Stimulated activated CD4-positive, alpha-beta T cell treated with anti-CD3 and anti-CD28 coated beads, TNF-alpha, amount 100 ng/mL, for 4 hours (primary cell): ENCODE measurements around the gene ACBD3.

Source experiments
- DNase-seq, 3 experiments: peaks; one replicate each; pipeline ENCODE4 v3.0.0-alpha.2; 2020; ENCODE audit warnings: low read depth in 3 of 3

Gene ACBD3

DNA sequence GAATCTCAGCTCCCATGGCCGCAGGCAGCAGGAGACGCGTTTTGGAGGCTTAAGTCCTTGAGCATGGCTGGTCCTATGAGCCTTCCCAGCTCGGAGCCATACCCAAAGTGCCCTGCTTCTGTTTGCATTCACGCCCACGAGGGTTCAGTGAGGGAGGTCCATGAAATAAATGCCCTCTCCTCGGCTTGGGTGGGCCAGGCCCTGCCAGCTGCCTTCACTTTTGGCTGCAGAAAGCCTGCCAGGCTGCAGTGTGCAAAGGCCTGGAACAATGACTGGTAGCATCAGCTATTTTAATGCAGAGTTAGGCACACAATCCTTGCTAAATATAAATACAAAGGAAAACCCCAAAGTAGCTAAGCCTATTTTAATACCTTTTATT lies 74.7 kb downstream of the ACBD3 start:
- no peak for DNase-seq

DNA sequence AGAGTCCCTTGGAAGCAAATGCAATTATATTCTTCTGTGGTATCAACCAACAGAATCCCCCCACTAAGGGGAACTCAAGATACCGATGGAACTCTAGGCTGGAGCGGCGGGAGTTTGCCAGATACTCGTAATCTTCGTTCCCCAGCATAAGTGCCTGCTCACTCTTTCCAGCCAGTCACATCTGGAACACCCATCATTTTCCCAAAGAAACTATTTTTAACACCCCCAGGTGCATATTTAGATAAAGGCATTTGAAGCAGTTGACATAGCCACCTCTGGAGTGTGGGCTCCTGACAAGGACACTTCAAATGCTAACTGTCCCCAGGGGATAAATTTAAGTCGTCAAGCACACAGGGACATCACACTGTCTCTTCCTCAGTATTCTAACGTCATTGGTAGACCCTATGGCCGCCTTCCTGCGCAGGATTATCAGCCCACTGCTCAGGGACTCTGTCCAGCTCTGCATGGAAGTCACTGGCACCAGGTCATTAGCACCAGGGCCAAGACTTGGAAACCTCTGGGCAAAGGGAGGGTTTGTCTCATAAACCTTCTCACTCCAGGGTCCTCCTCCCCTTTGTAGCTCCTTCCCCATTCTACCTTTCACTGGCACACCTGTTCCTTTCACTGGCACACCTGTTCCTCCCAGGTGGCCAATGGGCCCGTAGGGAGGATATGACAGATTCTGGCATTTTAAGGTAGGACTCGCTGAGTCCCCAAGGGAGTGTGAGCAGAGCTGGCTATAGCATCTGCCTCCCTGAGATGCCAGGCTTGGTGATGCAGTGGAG lies 75.3 kb downstream of the ACBD3 start:
- DNase-seq: no peak

DNA sequence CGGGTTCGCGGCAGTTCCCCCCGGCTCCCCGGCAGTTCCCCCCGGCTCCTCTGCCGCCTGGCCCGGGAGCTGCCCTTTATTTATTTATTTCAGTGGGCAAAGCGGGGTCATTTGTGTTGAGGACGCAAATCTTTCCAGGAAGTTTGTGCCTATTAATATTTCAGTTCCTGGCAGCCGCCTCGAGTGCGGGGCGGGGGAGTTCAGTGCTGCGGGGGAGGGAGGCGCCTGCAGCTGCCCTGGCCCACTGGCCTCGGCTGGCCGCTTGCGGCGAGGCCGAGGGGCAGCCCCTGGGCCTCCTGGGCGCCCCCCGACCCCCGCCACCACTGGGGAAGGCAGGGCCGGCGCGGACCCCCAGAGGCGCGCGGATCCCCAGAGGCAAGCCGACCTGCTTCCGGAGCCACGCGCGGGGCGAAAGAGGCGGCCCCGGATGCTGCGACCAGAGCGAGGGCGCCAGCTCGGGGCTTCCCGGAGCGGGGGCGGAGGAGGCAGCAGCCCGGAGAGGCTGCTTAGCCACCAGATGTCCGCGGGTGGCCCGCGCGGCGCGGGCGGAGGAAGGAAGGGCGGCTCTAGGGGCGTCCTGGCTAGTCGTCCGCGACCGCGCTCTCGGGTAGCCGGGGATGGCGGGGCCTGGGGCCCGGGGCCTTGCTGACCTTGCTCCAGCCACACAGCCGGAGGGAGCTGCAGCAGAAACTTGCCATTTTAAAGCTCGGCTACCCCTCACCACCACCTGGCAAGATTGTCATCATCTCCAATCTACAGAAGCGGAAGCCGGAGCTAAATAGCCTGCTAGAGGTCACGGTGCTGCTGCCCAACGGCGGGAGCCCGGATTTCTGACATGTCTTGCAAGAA lies 76.1 kb downstream of the ACBD3 start:
- DNase-seq: peak; percentile 21 to 50 (median 31)

DNA sequence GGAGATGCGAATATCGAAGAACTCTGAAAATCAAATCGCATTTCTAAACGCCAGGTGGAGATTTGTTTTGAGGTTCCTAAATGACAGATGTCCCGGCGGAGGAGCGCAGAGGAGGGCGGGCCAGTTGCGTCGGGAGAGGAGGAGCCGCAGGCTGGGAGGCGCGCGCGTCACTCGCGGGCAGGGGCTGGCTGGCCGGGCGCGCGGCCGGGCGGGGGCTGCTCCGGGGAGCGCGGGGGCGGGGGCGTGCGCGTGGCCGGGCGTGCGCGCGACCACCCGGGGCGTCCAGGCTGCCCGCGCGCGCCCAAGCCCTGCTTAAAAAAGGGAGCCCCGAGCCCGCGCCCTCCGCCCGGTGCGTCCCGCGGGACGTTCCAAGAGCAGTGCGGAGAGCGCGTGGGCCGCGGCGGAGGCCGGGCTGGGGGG lies 76.7 kb downstream of the ACBD3 start:
- DNase-seq: peak; percentile 54 to 58 (median 55)

DNA sequence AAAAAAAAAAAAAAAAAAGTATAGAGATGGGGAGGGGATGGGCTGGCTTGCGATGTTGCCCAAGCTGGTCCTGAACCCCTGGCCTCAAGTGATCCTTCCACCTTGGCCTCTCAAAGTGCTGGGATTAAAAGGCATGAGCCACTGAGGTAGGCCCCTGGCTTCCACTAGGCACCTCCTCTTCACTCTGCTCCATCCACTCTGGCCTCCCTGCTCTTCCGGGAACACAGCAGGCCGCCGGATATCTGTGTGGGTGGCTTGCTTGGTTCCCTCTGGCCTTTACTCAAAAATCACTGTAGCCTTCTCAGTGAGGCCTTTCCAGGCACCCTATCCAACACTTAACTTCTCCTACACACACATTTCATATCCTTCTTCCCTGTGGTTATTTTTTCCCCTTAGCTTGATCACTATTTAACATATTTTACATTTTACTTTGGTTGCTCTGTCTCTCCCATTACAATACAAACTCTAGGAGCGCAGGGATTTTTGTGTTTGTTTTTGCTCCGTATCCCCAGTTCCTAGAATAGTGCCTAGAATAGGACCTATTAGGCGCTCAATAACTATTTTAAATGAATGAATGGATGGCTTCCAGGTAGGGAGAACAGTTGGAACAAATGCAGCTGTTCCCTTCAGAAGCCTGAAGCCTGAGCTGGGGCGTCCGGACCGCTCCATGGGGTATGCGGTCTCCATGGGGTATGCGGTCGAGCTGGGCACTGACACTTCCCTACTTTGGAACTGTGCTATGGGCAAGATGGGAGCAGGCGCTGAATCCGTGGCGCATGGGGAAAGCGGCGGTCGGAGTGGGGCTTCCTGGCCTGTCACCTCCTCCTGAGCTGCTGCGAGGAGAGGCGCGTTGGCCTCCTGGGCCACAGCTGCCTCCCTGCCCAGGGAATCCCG lies 77.4 kb downstream of the ACBD3 start:
- DNase-seq: no peak

DNA sequence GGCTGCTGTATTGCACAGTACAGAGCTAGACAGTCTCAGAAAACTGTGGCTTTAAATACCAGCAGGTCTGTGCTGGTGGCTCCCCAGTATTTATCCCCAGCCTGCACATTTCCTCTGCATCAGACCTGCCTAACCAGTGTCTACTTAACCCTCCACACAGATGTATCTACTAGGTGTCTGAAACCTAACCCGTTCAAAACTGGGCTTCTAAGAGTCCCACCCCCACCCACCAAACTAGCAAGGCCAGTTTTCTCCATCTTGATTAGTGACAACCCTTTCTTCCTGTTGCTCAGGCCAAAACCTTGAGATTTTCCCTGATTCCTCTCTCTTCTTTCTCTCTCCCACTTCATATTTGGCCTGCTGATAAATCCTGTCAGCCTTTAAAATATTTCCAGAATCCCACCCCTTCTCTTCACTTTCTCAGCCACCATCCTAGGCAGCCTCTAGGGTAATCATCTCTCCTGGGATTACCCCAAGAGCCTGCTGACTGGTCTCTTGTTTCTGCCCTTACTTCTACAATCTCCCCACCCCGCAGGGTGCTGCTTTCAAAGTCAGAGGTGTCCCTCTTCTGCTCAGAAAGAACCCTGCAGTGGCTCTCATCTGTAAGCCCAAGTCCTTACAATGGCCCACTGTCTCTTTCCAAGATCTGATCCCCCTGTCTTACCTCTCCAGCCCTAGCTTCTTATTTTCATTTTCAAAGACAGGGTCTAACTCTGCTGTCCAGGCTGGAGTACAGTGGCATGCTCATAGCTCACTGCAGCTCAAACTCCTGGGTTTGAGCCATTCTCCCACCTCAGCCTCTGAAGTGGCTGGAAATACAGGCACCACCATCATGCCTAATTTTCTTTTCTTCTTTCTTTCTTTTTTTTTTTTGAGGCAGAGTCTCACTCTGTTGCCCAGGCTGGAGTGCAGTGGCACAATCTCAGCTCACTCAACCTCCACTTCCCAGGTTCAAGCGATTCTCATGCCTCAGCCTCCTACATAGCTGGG lies 78.8 kb downstream of the ACBD3 start:
- no peak for DNase-seq

DNA sequence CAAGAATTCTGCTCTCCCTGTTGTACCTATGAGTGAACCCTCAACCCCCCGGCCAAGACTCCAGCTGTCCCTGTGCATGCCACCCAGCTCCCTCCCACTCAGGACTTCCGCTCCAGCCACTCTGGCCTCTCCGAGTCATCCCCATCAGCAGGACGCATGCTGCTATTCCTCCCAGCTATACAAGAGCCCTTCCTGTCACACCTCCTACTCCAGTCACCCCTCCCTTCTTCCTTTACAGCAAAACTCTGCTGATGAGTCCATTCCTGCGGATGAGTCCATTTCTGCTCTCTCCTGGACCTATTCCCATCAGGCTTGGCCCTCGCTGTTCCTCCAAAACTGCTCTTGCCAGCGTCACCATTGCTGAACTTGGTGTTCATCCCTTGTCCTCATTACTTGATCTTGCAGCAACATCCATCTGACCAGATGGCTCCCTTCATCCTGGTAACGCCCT lies 81.8 kb downstream of the ACBD3 start:
- no peak for DNase-seq

DNA sequence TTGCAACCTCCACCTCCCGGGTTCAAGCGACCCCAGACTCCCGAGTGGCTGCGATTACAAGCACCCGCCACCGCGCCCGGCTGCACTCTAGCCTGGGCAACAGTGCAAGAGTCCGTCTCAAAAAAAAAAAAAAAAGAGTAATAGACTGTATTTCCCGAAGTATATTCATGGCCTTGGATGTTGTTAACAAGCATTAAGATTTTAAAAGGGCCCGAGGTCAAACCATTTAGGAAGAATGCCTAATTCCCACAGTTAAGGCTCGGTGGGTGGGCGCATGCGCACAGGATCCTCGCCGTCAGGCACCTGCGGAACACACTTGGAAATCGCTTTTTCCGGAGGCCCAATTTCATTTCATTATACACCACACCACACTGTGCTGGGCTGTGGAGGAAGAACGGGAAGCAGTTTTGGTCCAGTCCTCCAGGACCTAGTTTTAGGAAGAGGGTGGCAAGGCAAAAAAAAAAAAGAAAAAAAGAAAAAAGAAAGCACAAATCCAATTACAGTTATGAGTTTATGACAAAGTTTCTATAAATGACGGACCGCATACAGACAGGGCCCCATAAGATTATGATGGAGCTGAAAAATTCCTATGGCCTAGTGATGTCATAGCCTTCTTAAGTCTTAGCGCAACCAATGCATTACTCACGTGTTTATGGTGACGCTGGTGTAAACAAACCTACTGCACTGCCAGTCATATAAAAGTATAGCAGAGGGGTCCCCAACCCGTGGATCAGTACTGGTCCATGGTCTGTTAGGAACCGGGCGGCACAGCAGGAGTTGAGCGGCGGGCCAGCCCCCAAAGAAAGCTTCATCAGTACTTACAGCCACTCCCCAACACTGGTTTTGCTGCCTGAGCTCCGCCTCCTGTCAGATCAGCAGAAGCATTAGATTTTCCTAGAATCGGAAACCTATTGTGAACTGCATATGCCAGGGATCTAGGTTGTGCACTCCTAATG lies 85.8 kb downstream of the ACBD3 start:
- no peak for DNase-seq

DNA sequence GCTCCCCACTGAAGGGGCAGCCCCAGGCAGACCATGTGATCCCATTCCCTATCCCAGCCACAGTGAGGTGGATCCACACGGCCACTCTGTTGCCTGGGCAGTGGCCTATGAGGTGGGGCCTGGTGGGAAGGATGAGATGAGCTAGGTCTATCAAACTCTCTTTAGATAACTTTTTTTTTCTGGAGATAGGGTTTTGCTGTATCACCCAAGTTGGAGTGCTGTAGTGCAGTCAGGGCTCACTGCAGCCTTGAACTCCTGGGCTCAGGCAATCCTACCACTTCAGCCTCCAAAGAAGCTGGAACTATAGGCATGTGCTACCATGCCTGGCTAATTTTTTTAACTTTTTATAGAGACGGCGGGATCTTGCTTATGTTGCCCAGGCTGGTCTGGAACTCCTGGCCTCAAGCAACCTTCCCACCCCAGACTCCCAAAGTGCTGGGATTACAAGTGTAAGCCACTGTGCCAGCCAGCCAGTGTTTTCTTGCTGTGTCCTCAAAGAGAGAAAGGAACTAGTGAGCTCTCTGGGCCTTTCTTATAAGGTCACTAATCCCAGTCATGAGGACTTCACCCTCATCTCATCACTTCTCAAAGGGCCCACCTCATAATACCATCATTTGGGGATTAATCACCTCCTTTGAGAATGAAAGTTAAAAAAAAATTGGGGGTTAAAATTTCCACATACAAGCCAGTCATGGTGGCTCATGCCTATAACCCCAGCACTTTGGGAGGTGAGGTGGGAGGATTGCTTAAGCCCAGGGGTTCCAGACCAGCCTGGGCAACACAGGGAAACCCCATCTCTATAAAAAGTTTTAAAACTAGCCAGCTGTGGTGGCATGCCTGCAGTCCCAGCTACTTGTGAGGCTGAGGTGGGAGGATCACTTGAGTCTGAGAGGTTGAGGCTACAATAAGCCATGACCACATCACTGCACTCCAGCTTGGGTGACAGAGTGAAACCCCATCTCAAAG lies 87.4 kb downstream of the ACBD3 start:
- no peak for DNase-seq

DNA sequence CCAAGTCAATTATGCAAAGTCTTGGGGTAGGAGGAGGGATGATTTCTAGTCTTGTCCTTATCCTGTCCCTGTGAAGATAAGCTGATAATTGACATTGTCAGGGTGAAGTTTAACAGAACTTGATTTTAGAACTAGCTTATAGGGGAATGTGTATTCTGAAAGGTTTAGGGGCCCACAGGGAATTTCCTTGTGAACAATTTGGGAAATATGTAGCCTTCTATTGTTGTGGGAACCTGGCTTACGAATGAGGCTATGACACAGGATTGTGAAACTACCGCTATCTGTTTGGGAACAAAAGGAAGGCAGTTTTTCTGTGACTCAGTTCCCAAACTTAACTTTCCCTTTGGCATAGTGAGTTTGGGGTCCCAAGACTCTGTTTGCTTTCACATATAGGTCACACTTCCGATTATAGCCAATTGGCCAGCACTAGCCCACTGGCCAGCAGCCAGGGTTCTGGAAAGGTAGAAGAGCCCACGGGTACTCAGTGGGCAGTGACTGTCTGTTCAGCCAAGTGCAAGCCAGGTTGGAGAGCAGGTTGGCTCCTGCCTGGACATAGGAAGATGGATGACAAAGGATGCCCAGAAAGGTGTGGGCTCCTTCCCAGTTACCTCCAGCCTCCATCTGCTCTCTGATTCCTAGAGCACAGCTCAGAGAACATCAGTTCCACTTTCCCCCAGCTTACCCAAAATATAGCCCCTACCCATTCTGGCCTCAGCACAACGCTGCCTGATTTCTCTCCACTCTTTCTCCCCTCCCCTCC lies 88.5 kb downstream of the ACBD3 start:
- no peak for DNase-seq

DNA sequence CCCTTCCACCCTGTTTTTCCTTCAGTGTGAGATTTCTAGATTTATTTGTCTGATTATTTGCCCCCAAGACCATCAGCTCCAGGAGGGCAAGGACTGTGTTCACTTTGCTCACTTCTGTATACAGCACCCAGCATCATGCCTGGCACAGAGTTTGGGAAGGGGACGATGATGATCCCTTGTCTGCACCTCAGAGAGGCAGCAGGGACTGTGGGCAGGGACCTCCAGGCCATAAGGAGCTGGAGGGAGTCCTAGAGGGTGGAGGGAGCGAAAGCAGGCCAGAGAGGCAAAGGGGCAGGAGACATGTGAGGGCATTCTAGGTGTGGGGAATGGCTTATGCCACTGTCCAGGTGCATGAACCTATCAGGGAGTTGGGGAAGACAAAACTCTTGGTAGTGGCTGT lies 91.3 kb downstream of the ACBD3 start:
- no peak for DNase-seq
